Mononuclear cell (primary cell): Measurements from ENCODE around the gene CHRNB1. TPM values are rescaled to one million over a fixed set of nuclear protein-coding genes. Genes with fewer than 3 reads are reported as not detected.

Experiments used
- H3K27me3 ChIP-seq: 2 replicates; pipeline ENCODE4 v1.6.0; 2011; ENCODE audit warnings: low read length, control low read depth; ENCODE audit not compliant: insufficient read depth
- H3K4me1 ChIP-seq: 2 replicates; pipeline ENCODE4 v1.5.1; 2011; ENCODE audit warnings: mild to moderate bottlenecking, low read length, control low read depth; ENCODE audit not compliant: insufficient read depth
- H3K4me3 ChIP-seq: 2 replicates; pipeline ENCODE4 v1.5.1; 2011; ENCODE audit warnings: mild to moderate bottlenecking, low read length, moderate library complexity
- H3K9me3 ChIP-seq: 2 replicates; pipeline ENCODE4 v1.5.1; 2011; ENCODE audit warnings: low read depth, mild to moderate bottlenecking, control low read depth, low read length
- total RNA-seq: library from RNA; depleted of rRNA; stranded (reverse); fragments of >200 nt; gene quantifications from one replicate; pipeline ENCODE4 v1.2.3, GENCODE V29; 2012

Gene CHRNB1
- total RNA-seq, 1 donor: 3.3 TPM

DNA sequence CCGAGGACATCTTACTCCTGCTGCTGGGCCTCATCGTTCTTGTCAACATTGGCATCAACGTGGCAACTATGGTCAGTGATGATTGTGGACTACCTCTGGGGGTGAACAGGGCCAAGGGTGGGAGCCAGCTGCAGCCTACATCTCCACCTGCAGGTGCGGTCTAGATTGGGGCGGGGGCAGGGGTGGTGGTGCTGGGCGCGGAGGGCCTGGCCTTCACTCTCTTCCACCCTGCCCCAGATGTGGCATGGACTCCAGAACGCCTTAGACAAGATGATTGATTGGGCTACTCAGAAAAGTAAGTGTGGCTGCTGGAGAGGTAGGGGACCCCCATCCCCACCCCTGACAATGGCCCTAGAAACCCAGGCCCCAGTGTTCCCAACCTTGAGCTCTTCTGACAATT is 19.1 kb upstream of the CHRNB1 start:
- Histone ChIP-seq H3K9me3 (no peaks in the 10 kb centered on the region), H3K4me1 (no peaks in the 10 kb centered on the region), H3K27me3 (no peaks in the 10 kb centered on the region), H3K4me3 (no peak overlapping the region)

DNA sequence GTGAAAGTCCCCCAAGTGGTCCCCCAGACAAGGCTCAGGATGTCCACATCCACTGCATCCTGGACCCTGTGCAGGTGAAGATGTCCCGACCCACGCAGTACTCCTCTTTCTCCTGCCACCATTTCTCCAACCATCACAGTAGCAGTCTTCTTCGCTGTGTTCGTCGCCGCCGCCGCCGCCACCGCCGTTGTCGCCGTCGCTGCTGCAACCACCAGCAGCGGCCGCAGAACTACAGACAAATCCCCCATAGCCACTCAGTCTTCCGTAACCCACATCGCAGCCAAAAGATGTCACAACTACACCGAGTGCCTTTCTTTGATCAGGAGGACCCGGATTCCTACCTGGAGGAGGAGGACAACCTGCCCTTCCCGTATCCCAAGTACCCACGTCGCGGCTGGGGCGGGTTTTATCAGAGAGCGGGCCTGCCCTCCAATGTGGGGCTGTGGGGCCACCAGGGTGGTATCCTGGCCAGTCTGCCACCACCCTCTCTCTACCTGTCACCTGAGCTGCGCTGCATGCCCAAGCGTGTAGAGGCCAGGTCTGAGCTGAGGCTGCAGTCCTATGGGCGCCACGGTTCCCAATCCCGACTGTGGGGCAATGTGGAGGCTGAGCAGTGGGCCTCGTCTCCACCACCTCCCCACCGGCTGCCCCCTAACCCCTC is 18.5 kb upstream of the CHRNB1 start:
- H3K4me1 ChIP-seq: no peaks in the 10 kb centered on the region
- H3K9me3 ChIP-seq: no peaks in the 10 kb centered on the region
- no peaks in the 10 kb centered on the region for H3K27me3 ChIP-seq
- no peak overlapping the region for H3K4me3 ChIP-seq

DNA sequence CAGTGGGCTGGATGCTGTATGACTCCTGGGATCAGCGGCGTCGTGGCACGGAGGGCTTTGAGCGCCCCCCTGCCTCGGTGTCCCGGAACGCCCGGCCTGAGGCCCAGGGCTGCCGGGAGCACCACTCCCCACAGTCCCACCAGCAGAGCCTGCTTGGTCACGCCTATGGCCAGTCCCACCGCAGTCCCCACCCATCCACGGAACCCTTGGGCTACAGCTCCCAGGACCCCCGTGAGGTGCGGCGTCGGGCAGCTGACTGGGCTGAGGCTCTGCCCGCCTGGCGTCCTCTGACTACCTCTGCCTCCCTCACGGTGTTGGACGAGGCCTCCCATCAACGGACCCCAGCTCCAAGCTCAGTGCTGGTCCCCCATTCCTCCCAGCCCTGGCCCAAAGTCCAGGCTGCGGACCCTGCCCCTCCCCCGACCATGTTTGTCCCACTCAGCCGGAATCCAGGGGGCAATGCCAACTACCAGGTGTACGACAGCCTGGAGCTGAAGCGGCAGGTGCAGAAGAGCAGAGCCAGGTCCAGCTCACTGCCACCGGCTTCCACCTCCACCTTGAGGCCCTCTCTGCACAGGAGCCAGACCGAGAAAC is 17.9 kb upstream of the CHRNB1 start:
- no peaks in the 10 kb centered on the region for H3K4me1 ChIP-seq
- no peaks in the 10 kb centered on the region for H3K9me3 ChIP-seq

DNA sequence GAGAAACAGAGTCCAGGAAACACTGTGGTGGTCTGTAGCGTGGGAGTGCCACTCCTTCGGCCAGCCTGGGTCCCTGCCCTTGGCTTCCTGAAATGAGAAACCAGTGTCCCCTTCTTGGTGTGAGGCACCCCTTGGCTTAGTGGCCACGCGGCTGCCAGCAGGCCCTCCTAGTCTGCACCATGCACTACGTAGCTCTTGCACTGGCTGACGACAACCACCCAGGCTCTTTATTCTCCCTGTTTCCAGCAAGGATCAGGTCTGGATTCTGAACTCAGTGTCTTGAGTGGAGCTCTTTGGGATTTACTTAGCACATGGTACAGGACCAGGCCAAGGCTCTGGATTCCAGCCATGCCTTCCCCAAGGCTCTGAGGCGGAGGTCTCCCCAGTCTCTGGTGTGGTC is 17.3 kb upstream of the CHRNB1 start:
- H3K4me3 ChIP-seq: no peak overlapping the region
- H3K4me1 ChIP-seq: no peaks in the 10 kb centered on the region
- H3K9me3 ChIP-seq: no peaks in the 10 kb centered on the region
- H3K27me3 ChIP-seq: no peaks in the 10 kb centered on the region

More for the DNA sequence above, 17.9 kb upstream of the CHRNB1 start:
- H3K27me3 ChIP-seq: no peaks in the 10 kb centered on the region
- H3K4me3 ChIP-seq: no peak overlapping the region

DNA sequence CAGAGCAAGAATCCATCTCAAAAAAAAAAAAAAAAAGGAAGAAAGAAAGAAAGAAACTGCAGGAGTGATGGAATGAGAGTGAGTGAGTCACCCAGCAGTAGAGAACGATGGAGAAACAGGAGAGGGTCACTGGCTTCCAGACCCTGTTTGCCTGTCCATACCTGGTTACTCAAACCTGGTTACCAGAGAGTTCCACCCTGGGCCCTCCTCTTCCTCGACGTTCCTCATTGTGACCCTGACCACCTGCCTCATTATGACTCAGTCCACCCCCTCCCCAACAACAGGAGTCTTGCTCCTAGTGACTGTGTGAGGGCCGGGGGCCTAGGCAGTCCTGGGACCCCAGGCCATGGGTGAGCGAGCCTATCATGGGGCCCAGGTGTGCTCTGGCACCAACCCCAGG is 16.3 kb upstream of the CHRNB1 start, which contains the start of gene SPEM3:
SPEM3 (plus strand) TSS at position 301 of the 400 bp plus-strand sequence; CDS start at position 347, 46 bp downstream.
- Histone ChIP-seq H3K4me3 (no peak within 1 kb of the TSS), H3K9me3 (no peaks in the 10 kb centered on the region), H3K27me3 (no peaks in the 10 kb centered on the region), H3K4me1 (no peaks in the 10 kb centered on the region)

DNA sequence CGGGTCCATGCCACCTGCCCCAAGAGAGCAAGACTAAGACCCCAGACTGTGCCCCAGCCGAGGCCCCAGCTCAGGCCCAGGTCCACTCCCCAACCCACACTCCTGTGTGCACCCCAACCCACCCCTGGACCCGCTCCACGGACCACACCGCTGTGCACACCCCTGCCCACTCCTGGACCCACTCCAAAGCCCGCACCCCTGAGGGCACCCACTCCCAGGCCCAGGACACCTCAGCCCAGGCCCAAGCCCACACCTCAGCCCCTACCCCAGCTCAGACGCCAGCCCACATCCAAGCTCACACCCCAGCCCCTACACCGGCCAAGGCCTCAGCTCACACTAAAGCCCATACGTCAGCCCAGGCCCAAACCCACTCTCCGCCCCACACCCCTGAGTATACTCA is 15.1 kb upstream of the CHRNB1 start:
- H3K4me1 ChIP-seq: peaks cover 1% of the 10 kb centered on the region
- no peak overlapping the region for H3K4me3 ChIP-seq
- H3K27me3 ChIP-seq: no peaks in the 10 kb centered on the region
- H3K9me3 ChIP-seq: no peaks in the 10 kb centered on the region

DNA sequence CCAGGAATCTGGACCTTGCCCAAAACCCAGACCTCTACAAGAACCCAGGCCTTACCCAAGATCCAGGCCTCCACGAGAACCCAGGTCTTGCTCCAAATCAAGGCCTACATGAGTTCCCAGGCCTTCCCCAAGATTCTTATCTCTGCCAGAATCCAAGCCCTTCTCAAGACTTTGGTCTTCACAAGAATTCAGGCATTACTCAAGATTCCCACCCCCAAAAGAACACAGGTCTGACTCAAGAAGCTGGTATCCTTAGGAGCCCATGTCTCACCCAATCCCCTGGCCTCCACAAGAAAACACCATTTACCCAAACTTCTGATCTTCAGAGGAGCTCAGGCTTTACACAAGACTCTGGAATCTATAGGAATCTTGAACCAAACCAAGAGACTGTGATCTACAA is 13.6 kb upstream of the CHRNB1 start:
- no peak overlapping the region for H3K4me3 ChIP-seq
- H3K27me3 ChIP-seq: no peaks in the 10 kb centered on the region
- H3K4me1 ChIP-seq: peaks cover 7% of the 10 kb centered on the region
- H3K9me3 ChIP-seq: no peaks in the 10 kb centered on the region

DNA sequence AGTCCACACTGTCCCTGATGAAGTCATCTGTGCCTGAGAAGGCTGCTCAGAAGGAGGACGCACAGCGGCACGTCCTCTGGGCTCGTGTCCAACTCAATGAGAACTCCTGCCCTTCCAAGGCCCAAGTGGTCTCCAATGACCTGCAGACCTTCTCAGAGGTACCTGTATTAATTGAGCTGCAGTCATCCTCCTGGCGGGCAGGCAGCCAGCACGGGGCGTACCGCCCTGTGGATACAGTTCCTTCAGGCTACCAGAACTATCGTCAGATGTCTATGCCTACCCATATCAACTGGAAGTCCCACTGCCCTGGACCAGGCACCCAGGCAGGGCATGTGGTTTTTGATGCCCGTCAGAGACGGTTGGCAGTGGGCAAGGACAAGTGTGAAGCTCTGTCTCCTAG is 12.6 kb upstream of the CHRNB1 start:
- no peak overlapping the region for H3K4me3 ChIP-seq
- no peaks in the 10 kb centered on the region for H3K27me3 ChIP-seq
- H3K4me1 ChIP-seq: peaks cover 18% of the 10 kb centered on the region
- H3K9me3 ChIP-seq: no peaks in the 10 kb centered on the region

DNA sequence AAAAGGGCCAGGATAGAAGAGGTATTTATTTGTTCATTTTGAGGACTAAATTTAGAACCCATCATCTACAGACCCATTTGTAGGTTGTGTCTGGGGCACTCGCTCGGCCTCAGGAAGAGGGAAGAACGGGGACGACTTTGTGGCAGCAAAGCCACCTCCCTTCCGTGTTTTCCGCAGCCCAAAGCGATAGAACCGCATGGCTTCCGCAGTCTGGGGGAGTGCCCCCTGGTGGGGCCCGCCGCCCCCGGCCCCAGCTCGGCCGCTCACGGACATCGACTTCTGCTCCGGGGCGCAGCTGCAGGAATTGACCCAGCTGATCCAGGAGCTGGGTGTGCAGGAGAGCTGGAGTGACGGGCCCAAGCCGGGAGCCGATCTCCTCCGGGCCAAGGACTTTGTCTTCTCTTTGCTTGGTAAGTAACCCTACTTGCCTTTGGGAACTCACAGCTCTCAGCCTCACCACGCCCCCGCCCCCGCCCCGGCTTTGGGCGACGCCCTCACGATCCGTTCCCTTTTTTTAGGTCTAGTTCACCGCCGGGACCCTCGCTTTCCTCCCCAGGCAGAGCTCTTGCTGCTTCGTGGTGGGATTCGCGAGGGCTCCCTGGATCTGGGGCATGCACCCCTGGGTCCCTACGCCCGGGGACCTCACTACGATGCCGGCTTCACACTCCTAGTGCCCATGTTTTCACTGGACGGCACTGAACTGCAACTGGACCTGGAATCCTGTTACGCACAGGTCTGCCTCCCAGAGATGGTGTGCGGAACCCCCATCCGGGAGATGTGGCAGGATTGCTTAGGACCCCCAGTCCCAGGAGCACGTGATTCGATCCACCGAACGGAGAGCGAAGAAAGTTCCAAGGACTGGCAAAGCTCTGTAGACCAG is 8.9 kb upstream of the CHRNB1 start:
- Histone ChIP-seq H3K4me3 (peak overlapping the region; percentile 44), H3K4me1 (peaks cover 53% of the 10 kb centered on the region), H3K27me3 (peaks cover 24% of the 10 kb centered on the region), H3K9me3 (no peaks in the 10 kb centered on the region)

DNA sequence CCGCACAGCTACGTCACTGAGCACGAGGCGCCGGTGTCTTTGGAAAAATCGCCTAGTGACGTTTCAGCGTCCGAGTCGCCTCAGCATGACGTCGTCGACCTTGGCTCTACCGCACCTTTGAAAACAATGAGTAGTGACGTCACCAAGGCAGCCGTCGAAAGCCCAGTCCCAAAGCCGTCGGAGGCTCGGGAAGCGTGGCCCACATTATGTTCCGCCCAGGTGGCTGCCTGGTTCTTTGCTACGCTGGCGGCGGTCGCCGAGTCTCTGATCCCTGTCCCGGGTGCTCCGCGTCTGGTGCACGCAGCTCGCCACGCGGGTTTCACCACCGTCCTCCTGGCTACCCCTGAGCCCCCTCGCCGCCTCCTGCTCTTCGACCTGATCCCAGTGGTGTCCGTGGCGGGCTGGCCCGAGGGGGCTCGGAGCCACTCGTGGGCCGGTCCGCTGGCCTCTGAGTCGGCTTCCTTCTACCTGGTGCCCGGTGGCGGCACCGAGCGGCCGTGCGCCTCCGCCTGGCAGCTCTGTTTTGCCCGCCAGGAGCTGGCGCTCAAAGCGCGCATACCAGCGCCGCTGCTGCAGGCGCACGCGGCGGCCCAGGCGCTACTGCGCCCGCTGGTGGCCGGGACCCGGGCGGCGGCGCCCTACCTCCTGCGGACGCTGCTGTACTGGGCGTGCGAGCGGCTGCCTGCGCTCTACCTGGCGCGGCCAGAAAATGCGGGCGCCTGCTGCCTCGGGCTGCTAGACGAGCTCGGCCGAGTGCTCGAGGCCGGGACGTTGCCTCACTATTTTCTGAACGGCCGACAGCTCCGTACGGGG is 8.1 kb upstream of the CHRNB1 start:
- Histone ChIP-seq H3K9me3 (no peaks in the 10 kb centered on the region), H3K4me1 (peaks cover 55% of the 10 kb centered on the region), H3K4me3 (peak overlapping the region; percentile 44), H3K27me3 (peaks cover 32% of the 10 kb centered on the region)

DNA sequence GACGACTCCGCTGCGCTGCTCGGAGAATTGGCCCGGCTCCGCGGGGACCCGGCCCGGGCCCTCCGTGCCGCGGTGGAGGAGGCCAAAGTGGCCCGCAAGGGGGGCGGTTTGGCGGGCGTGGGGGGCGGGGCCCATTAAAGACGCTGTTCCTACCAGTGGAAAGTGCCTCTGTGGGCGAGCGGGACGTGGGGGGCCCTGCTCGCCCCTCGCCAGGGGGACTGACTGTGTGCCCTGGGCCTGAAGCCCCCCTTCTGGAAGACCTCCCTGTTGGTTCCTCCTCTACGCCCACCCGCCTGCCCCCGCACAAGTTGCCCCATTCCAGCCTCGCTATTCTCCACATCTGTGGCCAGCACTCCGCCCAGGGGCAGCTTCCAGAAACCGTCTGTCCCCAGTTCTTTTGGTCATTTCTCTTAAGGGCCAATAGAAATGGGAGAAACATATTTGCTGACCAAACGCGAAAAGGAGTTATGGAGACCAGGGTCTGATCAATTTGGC is 7.4 kb upstream of the CHRNB1 start:
- peaks cover 55% of the 10 kb centered on the region for H3K4me1 ChIP-seq
- peaks cover 36% of the 10 kb centered on the region for H3K27me3 ChIP-seq
- H3K9me3 ChIP-seq: no peaks in the 10 kb centered on the region
- H3K4me3 ChIP-seq: no peak overlapping the region

DNA sequence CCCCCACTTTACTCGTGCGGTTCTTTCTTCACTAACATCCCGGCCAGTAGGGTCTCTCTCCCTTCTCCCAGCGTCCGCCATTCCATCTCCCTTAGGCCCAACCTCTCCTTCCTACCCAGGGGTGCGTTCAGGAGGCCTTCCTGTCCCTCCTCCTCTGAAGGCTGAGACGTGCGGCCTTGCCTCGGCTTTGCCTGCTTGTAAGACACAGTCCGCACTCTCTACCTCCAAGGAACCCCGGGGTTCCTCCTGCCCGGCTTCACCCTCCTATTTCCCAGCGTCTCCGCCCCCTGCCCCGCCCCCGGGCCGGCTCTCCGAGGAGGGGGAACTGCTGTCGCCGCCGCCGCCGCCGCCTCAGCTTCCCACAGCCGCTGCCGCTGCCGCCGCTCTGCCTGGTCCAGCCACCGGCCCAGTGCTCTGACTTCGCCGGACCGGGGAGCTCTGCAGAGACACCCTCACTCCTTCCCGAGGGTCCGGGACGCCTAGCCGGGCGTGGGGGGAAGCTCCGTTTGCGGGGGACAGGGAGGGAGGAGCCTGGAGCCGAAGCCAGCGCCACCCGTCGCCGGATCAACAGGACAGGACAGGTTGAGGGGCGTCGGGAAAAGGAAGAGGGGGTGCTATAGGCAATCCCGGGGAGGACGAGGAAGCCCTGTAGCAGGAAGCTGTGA is 6.8 kb upstream of the CHRNB1 start:
- peak overlapping the region; percentile 9 for H3K4me3 ChIP-seq
- peaks cover 38% of the 10 kb centered on the region for H3K27me3 ChIP-seq
- H3K4me1 ChIP-seq: peaks cover 55% of the 10 kb centered on the region
- no peaks in the 10 kb centered on the region for H3K9me3 ChIP-seq

DNA sequence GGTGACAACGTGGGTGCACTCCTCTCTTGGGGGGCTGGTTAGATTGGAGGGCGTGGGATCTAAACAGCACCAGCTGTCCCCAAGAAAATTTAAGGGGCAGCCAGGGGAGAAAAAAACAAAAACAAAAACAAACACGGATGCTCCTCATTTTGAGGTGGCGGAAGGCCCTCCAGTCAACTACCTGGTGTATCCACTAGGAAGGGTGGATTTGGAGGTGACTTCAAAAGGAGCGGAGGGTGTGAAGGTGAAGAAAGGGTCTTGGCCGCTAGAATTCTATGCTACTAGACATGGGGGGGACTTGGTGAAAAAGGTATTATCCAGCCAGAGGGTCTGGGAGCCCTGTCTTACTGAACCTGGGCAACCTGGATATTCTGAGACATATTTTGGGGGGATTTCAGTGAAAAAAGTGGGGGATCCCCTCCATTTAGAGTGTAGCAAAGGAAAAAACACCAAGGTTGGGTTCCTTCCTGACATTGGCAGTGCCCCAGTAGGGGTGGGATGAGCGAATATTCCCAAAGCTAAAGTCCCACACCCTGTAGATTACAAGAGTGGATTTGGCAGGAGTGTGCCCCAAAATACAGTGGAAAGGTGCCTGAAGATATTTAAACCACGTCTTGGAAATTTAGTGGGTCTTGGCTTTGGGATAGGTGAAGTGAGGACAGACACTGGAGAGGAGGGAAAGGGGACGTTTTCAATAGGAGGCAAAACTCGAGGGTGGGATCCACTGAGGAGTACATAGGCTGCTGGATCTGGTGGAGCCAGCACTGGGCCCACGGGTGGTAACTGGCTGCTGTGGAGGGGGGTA is 6.0 kb upstream of the CHRNB1 start:
- peaks cover 55% of the 10 kb centered on the region for H3K4me1 ChIP-seq

More for the DNA sequence above, 6.0 kb upstream of the CHRNB1 start:
- H3K27me3 ChIP-seq: peaks cover 39% of the 10 kb centered on the region
- H3K4me3 ChIP-seq: no peak overlapping the region
- H3K9me3 ChIP-seq: no peaks in the 10 kb centered on the region
